Natural killer cell (primary cell): ENCODE results near the gene TENT5C. TPM values are rescaled to one million over a fixed set of nuclear protein-coding genes. Genes with fewer than 3 reads are reported as not detected.
A peak's percentile ranks its signal among the peaks of the same experiment; 100 is the strongest.

ENCODE experiments used
- ATAC-seq, 3 donors: fragments of 150-1000 bp in 2 of 3; fragments of 200-7000 bp in 1 of 3; cut with Tn5 transposase; 1 replicate in 1 of 3; 2 replicates in 2 of 3; pipeline ENCODE4 v1.10.0; 2021; ENCODE audit warnings: mild to moderate bottlenecking in 2 of 3, moderate library complexity in 2 of 3
- DNase-seq, 2 donors: peaks; one replicate each; pipeline versions ENCODE4 v3.0.0 to v3.0.0-alpha.2; 2013 to 2021; ENCODE audit warnings: mixed read lengths in 1 of 2
- H3K27ac ChIP-seq: one replicate; pipeline ENCODE4 v1.5.1; 2013; ENCODE audit warnings: mild to moderate bottlenecking, low read length
- H3K27me3 ChIP-seq: one replicate; pipeline ENCODE4 v1.6.1; 2013; ENCODE audit warnings: low read length; ENCODE audit not compliant: control insufficient read depth, insufficient read depth
- H3K36me3 ChIP-seq: one replicate; pipeline ENCODE4 v1.6.1; 2013; ENCODE audit warnings: low read length; ENCODE audit not compliant: control insufficient read depth, insufficient read depth
- H3K4me1 ChIP-seq: one replicate; pipeline ENCODE4 v1.6.1; 2013; ENCODE audit warnings: low read length; ENCODE audit not compliant: control insufficient read depth, insufficient read depth
- H3K4me3 ChIP-seq: one replicate; pipeline ENCODE4 v1.5.1; 2013; ENCODE audit warnings: low read length
- H3K9me3 ChIP-seq: one replicate; pipeline ENCODE4 v1.6.1; 2013; ENCODE audit warnings: low read length; ENCODE audit not compliant: control insufficient read depth, insufficient read depth
- H3K27ac Mint-ChIP-seq, 2 donors: one replicate each; pipeline ENCODE4 v1.8.0; 2022; ENCODE audit warnings: mild to moderate bottlenecking in 2 of 2, mixed read lengths in 2 of 2, moderate library complexity in 1 of 2
- H3K27me3 Mint-ChIP-seq, 2 donors: one replicate each; pipeline ENCODE4 v1.8.0; 2022; ENCODE audit warnings: low read depth in 2 of 2, mixed read lengths in 2 of 2
- H3K36me3 Mint-ChIP-seq: one replicate; pipeline ENCODE4 v1.8.0; 2022; ENCODE audit warnings: mixed read lengths
- H3K4me1 Mint-ChIP-seq, 2 donors: one replicate each; pipeline ENCODE4 v1.8.0; 2022; ENCODE audit warnings: mixed read lengths in 2 of 2
- H3K4me3 Mint-ChIP-seq: one replicate; pipeline ENCODE4 v1.8.0; 2022; ENCODE audit warnings: mild to moderate bottlenecking, moderate library complexity, mixed read lengths
- H3K9me3 Mint-ChIP-seq, 2 donors: one replicate each; pipeline ENCODE4 v1.8.0; 2022; ENCODE audit warnings: mixed read lengths in 2 of 2
- CTCF ChIP-seq: fragments of 200-600 bp; IDR thresholded peaks from one replicate; pipeline ENCODE4 v1.8.0; 2022; ENCODE audit warnings: antibody characterized with exemption
- WGBS: methylation state at CpG from one replicate; pipeline ENCODE4 v1.1.7; 2013; ENCODE audit warnings: missing lambda C conversion rate; ENCODE audit not compliant: insufficient coverage; 5-methylcytosine and 5-hydroxymethylcytosine counted together
- intact Hi-C: fragments of 100-400 bp; cut with micrococcal nuclease; formaldehyde crosslinking; loops from one replicate; pipeline ENCODE4 v1.14.2; 2022
- total RNA-seq, 4 donors: library from RNA; stranded (reverse); fragments of 120-200 nt in 1 of 4; gene quantifications; one replicate each; pipeline versions ENCODE4 v1.2.3 to v1.2.4, GENCODE V29; 2013 to 2022

The TENT5C gene
- total RNA-seq, 3 donors from 2014 or later (not counting 1 experiment from before 2014, with no cell fraction given): 80.6 to 109 (median 90.9) TPM

- no peak overlapping the region for H3K4me3 Mint-ChIP-seq
- Histone ChIP-seq H3K4me1 (peaks cover 20% of the 10 kb centered on the region), H3K27me3 (no peaks in the 10 kb centered on the region), H3K27ac (no peak overlapping the region), H3K9me3 (no peaks in the 10 kb centered on the region), H3K4me3 (no peak overlapping the region), H3K36me3 (no peaks in the 10 kb centered on the region)
- H3K27me3 Mint-ChIP-seq: peaks cover 15 to 44% of the 10 kb centered on the region in 2 donors
- no peaks in the 10 kb centered on the region for H3K9me3 Mint-ChIP-seq
- DNase-seq (no peak), ATAC-seq (no peak)
- WGBS: 86% methylated on average over 3 of the region's 3 CpGs
- no peak overlapping the region for H3K27ac Mint-ChIP-seq
- intact Hi-C loops: no loop called here
- H3K4me1 Mint-ChIP-seq: peaks cover 11 to 13% of the 10 kb centered on the region in 2 donors
- no peak for TF ChIP-seq CTCF
- H3K36me3 Mint-ChIP-seq: no peaks in the 10 kb centered on the region
Observed at GRCh38 chr1:117635805-117636204, 30.0 kb downstream of the TENT5C start.

- H3K36me3 ChIP-seq: no peaks in the 10 kb centered on the region
- peak overlapping the region; percentile 22 for H3K27ac ChIP-seq
- no peaks in the 10 kb centered on the region for H3K9me3 ChIP-seq
- no peaks in the 10 kb centered on the region for H3K27me3 ChIP-seq
- H3K27ac Mint-ChIP-seq: no peak overlapping the region
- H3K4me3 Mint-ChIP-seq: no peak overlapping the region
- DNase-seq (no peak), ATAC-seq (no peak)
- H3K36me3 Mint-ChIP-seq: no peaks in the 10 kb centered on the region
- peaks cover 15 to 44% of the 10 kb centered on the region in 2 donors for H3K27me3 Mint-ChIP-seq
- H3K4me3 ChIP-seq: no peak overlapping the region
- peaks cover 20% of the 10 kb centered on the region for H3K4me1 ChIP-seq
- H3K4me1 Mint-ChIP-seq: peaks cover 11 to 13% of the 10 kb centered on the region in 2 donors
- TF ChIP-seq CTCF: no peak
- intact Hi-C loops: no loop called here
- H3K9me3 Mint-ChIP-seq: no peaks in the 10 kb centered on the region
- WGBS: 57% methylated on average over 4 of the region's 8 CpGs
Observed at GRCh38 chr1:117636637-117637425, 31.0 kb downstream of the TENT5C start.

GRCh38 chr1:117638141-117638540 lies 32.3 kb downstream of the TENT5C start:
- Mint-ChIP-seq H3K36me3 (no peaks in the 10 kb centered on the region), H3K9me3 (no peaks in the 10 kb centered on the region), H3K4me3 (no peak overlapping the region), H3K4me1 (peaks cover 11 to 13% of the 10 kb centered on the region in 2 donors), H3K27ac (no peak overlapping the region), H3K27me3 (peaks cover 13 to 44% of the 10 kb centered on the region in 2 donors)
- 43% methylated on average over 1 of the region's 1 CpG for WGBS
- DNase-seq (no peak), ATAC-seq (no peak)
- H3K9me3 ChIP-seq: no peaks in the 10 kb centered on the region
- no peaks in the 10 kb centered on the region for H3K36me3 ChIP-seq
- no peak overlapping the region for H3K27ac ChIP-seq
- intact Hi-C loops: no loop called here
- no peak overlapping the region for H3K4me3 ChIP-seq
- TF ChIP-seq CTCF: no peak
- no peaks in the 10 kb centered on the region for H3K27me3 ChIP-seq
- H3K4me1 ChIP-seq: peaks cover 16% of the 10 kb centered on the region

GRCh38 chr1:117638759-117639158 lies 32.9 kb downstream of the TENT5C start:
- Mint-ChIP-seq H3K9me3 (no peaks in the 10 kb centered on the region), H3K4me1 (peaks cover 11 to 13% of the 10 kb centered on the region in 2 donors), H3K27ac (no peak overlapping the region), H3K4me3 (no peak overlapping the region), H3K36me3 (no peaks in the 10 kb centered on the region), H3K27me3 (peaks cover 13 to 39% of the 10 kb centered on the region in 2 donors)
- Histone ChIP-seq H3K4me1 (peaks cover 15% of the 10 kb centered on the region), H3K4me3 (no peak overlapping the region), H3K27me3 (no peaks in the 10 kb centered on the region), H3K9me3 (no peaks in the 10 kb centered on the region), H3K27ac (no peak overlapping the region), H3K36me3 (no peaks in the 10 kb centered on the region)
- WGBS: 88% methylated on average over 4 of the region's 4 CpGs
- no peak for TF ChIP-seq CTCF
- intact Hi-C loops: no loop called here
- ATAC-seq (peak in 1 of 3 donors; percentile 14), DNase-seq (no peak)
